Stimulated activated CD8-positive, alpha-beta memory T cell treated with anti-CD3 and anti-CD28 coated beads, Interleukin-7, amount 100 ng/mL, for 4 hours (primary cell): Measurements from ENCODE around the gene GJD4.

Experiments
- DNase-seq, 2 donors: peaks; one replicate each; pipeline ENCODE4 v3.0.0-alpha.2; 2020; ENCODE audit warnings: low read depth in 2 of 2

The GJD4 gene

GRCh38 chr10:35579116-35579515 is 26.0 kb upstream of the GJD4 start:
- DNase-seq, result no peak

- DNase-seq, result no peak
Measured at GRCh38 chr10:35579726-35580422, 25.3 kb upstream of the GJD4 start.

- DNase-seq, result no peak
Measured at GRCh38 chr10:35580423-35580770, 24.7 kb upstream of the GJD4 start.

DNA sequence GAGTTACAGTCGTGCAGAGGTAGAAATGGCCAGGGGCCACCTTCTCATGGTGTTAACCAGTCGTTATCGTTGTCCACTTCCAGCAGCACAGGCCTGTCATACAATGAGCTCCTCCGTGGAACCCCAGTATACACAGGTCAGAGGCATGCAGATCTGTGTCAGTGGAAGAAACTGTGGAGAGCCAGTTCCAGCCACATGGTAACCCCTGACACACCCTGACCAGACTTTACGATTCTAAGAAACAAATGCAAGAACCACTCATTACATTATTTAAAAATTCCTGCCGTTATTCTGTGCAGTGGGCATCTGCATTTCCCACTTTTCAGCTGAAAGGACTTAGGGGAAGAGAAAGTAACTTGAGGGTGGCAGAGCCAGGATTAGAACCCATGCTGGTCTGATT is 23.5 kb upstream of the GJD4 start:
- DNase-seq, result no peak

DNA sequence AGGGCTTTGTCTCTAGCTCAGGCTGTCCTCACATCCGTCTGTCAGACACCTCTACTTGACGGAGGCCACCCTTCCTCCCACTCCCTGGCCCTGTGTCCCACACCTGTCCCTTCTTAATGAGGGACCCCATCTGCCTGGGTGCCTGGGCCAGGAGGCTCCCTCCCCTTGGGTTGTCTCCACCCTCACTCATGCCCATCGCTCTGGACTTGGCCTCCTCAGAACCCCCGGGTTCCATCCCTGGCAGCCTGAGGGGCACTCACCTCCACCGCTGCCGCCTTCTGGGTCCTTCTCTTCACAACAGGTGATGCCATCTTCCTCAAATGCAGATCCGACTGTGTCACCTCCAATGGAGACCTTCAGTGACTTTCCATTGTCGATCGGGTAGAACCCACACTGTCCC is 20.2 kb upstream of the GJD4 start:
- DNase-seq, result no peak

DNA sequence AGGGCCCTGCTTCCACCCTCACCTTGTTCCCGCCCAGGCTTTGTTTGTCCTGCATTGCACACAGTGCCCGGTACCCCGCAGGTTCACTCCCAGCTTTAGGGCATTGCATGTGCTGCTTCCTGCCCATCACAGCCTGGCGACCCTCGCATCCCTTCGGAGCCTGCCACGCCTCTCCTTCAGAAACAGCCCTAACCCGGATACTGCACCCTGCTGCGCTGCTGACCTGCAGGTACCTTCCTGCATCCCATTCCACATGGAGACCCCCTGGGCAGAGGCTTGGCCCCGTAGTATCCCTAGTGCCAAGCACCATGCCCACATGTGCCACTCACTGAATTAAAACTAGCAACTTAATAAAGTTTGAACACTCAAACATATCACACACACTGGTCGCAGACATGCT is 19.8 kb upstream of the GJD4 start:
- DNase-seq, result no peak

GRCh38 chr10:35585903-35586535 is 19.1 kb upstream of the GJD4 start:
- no peak for DNase-seq

- DNase-seq, result no peak
Measured at GRCh38 chr10:35588836-35589235, 16.3 kb upstream of the GJD4 start.

DNA sequence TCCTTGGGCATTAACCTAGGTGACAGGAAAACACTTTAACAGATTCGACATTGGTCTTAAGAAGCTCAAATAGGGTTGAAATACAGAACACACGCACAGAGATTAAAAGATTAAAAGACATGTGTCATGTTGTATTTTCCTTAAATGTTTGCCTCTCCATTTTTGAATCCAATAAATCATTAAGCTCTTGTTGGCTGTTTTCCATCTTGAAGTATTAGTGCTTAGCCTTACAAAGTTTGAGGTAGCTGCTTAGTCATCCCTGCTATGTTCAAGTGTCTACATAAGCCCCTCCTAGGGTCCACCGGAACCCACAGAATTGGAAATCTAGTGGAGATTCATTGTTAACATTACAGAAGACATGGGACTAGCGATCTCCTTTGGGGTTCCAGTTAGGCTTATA is 12.7 kb upstream of the GJD4 start:
- no peak for DNase-seq

DNA sequence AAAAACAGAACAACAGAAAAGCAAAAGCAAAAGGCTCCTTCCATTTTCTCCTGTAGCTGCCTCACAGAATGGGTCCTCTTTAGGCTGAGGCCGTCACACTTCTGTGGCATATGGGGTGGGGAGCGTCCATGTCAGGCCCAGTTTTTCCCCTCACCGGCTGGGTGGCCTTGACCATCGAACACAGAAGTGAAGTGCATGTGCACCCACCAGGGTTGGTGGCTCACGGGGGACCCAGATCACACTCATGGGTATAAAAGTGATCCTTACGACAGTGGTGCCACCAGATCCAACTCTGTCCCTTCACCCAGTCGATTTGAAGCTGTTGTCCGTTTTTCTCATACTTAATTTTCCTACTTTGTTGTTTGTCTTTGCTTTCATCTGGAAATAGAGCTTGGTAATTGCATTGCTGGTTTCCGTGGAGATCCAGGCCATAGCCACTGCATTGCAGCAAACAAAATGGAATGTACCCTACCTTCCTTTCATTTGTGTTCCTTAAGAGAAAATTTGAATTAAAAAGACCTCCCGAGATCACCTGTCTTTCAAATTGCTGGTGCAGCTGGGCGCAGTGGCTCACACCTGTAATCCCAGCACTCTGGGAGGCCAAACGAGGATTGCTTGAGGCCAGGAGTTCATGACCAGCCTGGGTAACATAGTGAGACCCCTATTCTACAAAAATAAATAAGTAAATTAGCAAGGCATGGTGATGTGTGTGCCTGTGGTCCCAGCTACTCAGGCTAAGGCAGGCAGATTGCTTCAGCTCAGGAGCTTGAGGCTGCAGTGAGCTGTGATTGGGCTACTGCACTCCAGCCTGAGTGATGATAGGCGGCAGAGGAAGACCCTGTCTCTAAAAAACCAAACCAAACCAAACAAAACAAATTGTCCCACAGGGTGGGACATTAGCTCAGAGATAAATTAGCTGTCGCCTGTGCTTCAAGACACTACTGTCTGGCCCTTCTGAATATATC is 10.7 kb upstream of the GJD4 start:
- DNase-seq, result no peak

- DNase-seq, result no peak
Measured at GRCh38 chr10:35595106-35595505, 10.0 kb upstream of the GJD4 start.

DNA sequence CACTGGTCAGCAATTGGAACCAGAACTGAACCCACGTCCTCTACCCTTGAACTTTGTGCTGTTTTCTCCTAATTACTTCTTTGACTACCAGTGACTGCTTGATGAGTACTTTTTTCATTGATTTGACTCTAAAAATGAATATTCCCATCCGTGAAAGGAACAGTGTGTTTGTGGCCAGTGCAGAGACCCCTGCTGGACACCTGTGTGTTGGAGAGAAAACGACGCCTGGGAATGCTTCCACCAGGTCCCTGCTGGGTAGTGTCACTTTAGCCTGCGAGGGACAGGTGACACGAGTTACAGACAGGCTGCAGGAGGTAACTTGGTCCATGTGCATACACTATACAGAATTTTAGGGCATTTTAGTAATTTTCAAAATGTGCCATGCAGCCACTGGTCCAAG is 6.8 kb upstream of the GJD4 start:
- no peak for DNase-seq

DNA sequence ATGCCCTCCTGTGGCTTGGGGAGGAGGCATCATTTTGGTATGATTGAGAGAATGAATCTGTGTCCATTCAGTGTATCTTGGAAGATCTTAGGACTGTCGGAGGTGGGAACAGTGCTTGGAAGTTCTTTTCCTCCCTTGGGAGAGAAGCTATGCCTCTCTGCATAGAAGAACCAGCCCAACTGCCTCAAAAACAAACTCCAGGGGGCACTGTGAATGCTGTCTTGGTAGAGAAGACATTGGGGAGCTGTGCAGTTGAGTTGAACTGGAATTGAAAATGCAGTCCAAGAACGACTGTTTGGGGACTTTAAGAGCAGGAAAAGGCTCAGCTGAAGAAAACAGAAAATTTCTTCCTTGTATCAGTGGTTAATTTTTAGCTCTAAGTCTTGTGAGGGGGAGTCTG is 4.9 kb upstream of the GJD4 start:
- no peak for DNase-seq

DNA sequence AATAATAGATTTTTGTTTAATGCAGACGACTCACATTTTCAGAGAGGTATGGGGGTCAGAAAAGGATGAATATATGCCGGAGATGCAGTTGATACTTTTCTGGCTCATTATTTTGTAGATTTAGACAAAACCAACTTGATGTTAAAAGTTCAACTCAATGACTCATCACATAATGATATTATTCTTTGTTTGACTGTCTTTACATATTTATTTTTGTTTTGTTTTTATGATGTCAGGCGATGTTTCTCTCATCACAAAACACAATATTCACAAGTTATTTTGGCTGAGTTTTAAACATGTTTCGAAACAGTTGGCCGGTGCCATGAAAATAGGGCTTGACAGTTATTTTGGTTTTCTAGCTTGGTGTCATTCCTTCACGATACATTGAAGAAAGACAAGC is 1.3 kb downstream of the GJD4 start:
- DNase-seq, result no peak

DNA sequence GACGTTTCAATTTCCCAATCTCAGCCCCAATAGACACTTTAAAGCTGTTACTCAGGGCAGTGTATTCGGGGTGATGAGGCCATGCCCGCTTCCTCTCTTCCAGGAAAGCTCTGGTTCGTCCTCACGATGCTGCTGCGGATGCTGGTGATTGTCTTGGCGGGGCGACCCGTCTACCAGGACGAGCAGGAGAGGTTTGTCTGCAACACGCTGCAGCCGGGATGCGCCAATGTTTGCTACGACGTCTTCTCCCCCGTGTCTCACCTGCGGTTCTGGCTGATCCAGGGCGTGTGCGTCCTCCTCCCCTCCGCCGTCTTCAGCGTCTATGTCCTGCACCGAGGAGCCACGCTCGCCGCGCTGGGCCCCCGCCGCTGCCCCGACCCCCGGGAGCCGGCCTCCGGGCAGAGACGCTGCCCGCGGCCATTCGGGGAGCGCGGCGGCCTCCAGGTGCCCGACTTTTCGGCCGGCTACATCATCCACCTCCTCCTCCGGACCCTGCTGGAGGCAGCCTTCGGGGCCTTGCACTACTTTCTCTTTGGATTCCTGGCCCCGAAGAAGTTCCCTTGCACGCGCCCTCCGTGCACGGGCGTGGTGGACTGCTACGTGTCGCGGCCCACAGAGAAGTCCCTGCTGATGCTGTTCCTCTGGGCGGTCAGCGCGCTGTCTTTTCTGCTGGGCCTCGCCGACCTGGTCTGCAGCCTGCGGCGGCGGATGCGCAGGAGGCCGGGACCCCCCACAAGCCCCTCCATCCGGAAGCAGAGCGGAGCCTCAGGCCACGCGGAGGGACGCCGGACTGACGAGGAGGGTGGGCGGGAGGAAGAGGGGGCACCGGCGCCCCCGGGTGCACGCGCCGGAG is 2.6 kb downstream of the GJD4 start:
- DNase-seq, result no peak

- no peak for DNase-seq
Measured at GRCh38 chr10:35608328-35608672, 3.2 kb downstream of the GJD4 start.

DNA sequence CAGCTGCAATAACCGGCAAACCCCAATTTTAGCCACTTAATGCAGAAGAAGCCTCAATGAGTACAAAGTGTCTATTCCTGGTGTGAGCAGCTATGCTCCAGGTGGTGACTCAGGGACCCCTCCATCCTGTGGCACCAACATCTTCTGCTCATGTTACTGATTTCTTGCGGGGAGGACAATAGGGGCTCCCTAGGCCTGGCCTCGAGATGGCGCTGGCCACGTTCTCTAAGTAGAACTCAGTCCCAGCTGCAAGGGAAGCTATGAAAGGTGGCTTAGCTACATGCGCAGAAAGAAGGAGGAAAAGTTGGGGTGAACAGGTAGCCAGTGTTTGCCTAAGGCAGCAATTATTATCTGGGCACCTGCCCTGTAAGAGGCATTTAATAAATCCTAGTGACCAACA is 6.6 kb downstream of the GJD4 start:
- DNase-seq, result no peak

- DNase-seq, result no peak
Measured at GRCh38 chr10:35612385-35613106, 7.4 kb downstream of the GJD4 start.

GRCh38 chr10:35613107-35613440 is 7.9 kb downstream of the GJD4 start:
- no peak for DNase-seq

GRCh38 chr10:35613597-35614226 is 8.6 kb downstream of the GJD4 start:
- DNase-seq, result no peak

DNA sequence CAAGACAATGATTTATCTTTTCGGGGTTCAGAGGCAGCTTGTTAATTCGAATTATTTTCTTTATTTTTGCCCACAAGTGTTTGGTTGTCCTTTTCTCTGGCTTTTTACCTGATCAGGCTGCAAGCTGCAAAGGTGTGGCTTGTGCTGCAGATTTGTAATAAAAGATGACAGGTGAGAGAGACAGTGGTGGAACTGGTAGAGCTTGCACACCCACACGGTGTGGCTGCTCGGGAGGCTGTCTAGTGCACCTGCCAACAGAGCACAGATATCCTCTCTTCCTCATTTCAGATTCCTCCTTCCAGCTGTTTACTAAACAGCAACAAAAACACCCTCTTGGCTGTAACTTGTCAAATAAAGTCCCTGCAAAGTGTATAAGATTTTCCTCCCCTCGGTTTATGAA is 9.2 kb downstream of the GJD4 start:
- DNase-seq, result no peak
